Thyroid gland (tissue), 4 donors: Measurements from ENCODE around the gene SULT1A4. TPM values are rescaled to one million over a fixed set of nuclear protein-coding genes. Genes with fewer than 3 reads are reported as not detected.
"Not testable (repeated sequence)": the region's sequence is repeated elsewhere in the genome, so short reads cannot be mapped to it uniquely, and the experiment has no call there.

ENCODE experiments used
- DNase-seq, 2 donors: peaks; one replicate each; pipeline ENCODE4 v3.0.0-alpha.2; 2019
- H3K27ac ChIP-seq, 3 donors: fragments of 200-600 bp; sonication (generic); 1 replicate in 2 of 3; 2 replicates in 1 of 3; pipeline ENCODE4 v1.5.1; 2016 to 2019; ENCODE audit warnings: mild to moderate bottlenecking in 1 of 3, moderate library complexity in 1 of 3
- H3K27me3 ChIP-seq: fragments of 200-600 bp; sonication (generic); one replicate; pipeline ENCODE4 v1.5.1; 2019
- H3K36me3 ChIP-seq, 2 donors: fragments of 200-600 bp; sonication (generic); one replicate each; pipeline ENCODE4 v1.5.1; 2016 to 2019
- H3K4me1 ChIP-seq, 2 donors: fragments of 200-600 bp; sonication (generic); one replicate each; pipeline ENCODE4 v1.5.1; 2017 to 2019
- H3K4me3 ChIP-seq, 3 donors: fragments of 200-600 bp; sonication (generic); replicated peaks in 1 of 3; 1 replicate in 2 of 3; 2 replicates in 1 of 3; pipeline ENCODE4 v1.5.1; 2016; ENCODE audit warnings: mild to moderate bottlenecking in 1 of 3
- H3K9me3 ChIP-seq: fragments of 200-600 bp; sonication (generic); one replicate; pipeline ENCODE4 v1.5.1; 2017
- WGBS, 2 donors: methylation state at CpG; one replicate each; pipeline ENCODE4 v1.1.5; 2017; 5-methylcytosine and 5-hydroxymethylcytosine counted together
- intact Hi-C: fragments of 100-400 bp; cut with DNase I; formaldehyde crosslinking; loops from one replicate; pipeline ENCODE4 v1.15.1; 2023
- total RNA-seq, 4 donors: library from RNA; depleted of rRNA; stranded (reverse); fragments of >200 nt; gene quantifications; one replicate each; pipeline ENCODE4 v1.2.3, GENCODE V29; 2016

SULT1A4 gene
- 1 to 10 TPM in 3 of 4 donors, not detected in 1; 2.0 to 3.9 (median 3.8) TPM for total RNA-seq

- H3K36me3 ChIP-seq, DNase-seq, H3K4me1 ChIP-seq, intact Hi-C loops, H3K4me3 ChIP-seq, H3K27me3 ChIP-seq, H3K27ac ChIP-seq, H3K9me3 ChIP-seq: not testable (repeated sequence)
- no CpG with 5 or more reads among the region's 13 CpGs for WGBS, 2 donors
Observed at GRCh38 chr16:29459706-29460646, at the start of gene SULT1A4. TSS of gene SULT1A4 (plus strand) at chr16:29459913. CDS start at chr16:29461386, 1,473 bp downstream.

GRCh38 chr16:29423587-29423986 is 36.1 kb upstream of the SULT1A4 start:
- H3K27ac ChIP-seq, H3K36me3 ChIP-seq, H3K4me1 ChIP-seq, DNase-seq, H3K9me3 ChIP-seq, H3K4me3 ChIP-seq, H3K27me3 ChIP-seq, intact Hi-C loops: not testable (repeated sequence)
- 94 to 95% methylated on average over 2 of the region's 2 CpGs for WGBS, 2 donors

- H3K36me3 ChIP-seq, H3K27me3 ChIP-seq, H3K4me1 ChIP-seq, intact Hi-C loops, H3K4me3 ChIP-seq, H3K9me3 ChIP-seq, H3K27ac ChIP-seq, DNase-seq: not testable (repeated sequence)
- WGBS, 2 donors: 95 to 97% methylated on average over 3 of the region's 3 CpGs
Observed at GRCh38 chr16:29425390-29425789, 34.3 kb upstream of the SULT1A4 start.

GRCh38 chr16:29453754-29454153 is 6.0 kb upstream of the SULT1A4 start:
- H3K27ac ChIP-seq, H3K9me3 ChIP-seq, H3K4me3 ChIP-seq, DNase-seq, intact Hi-C loops, H3K4me1 ChIP-seq, H3K27me3 ChIP-seq, H3K36me3 ChIP-seq: not testable (repeated sequence)
- WGBS, 2 donors: no CpG with 5 or more reads among the region's 21 CpGs

- H3K9me3 ChIP-seq, intact Hi-C loops, H3K27ac ChIP-seq, H3K27me3 ChIP-seq, H3K36me3 ChIP-seq, H3K4me1 ChIP-seq, DNase-seq, H3K4me3 ChIP-seq: not testable (repeated sequence)
- WGBS, 2 donors: no CpG with 5 or more reads among the region's 33 CpGs
Observed at GRCh38 chr16:29454269-29454668, 5.4 kb upstream of the SULT1A4 start, which contains the start of the genes BOLA2 and SLX1B. TSS of gene BOLA2 (minus strand) at chr16:29454351. CDS start at chr16:29454253, 98 bp downstream. TSS of gene SLX1B (plus strand) at chr16:29454533.

GRCh38 chr16:29454828-29455227 is 4.9 kb upstream of the SULT1A4 start:
- WGBS, 2 donors: no CpG with 5 or more reads among the region's 29 CpGs

GRCh38 chr16:29457660-29458059 is 2.1 kb upstream of the SULT1A4 start:
- H3K4me3 ChIP-seq, H3K9me3 ChIP-seq, H3K36me3 ChIP-seq, DNase-seq, H3K27ac ChIP-seq, H3K27me3 ChIP-seq, intact Hi-C loops, H3K4me1 ChIP-seq: not testable (repeated sequence)
- WGBS, 2 donors: 100% methylated on average over 1 of the region's 2 CpGs; no CpG with 5 or more reads in 1 of the 2 donors

More at GRCh38 chr16:29454828-29455227, 4.9 kb upstream of the SULT1A4 start:
- H3K27me3 ChIP-seq, H3K36me3 ChIP-seq, H3K4me3 ChIP-seq, intact Hi-C loops, H3K27ac ChIP-seq, DNase-seq, H3K4me1 ChIP-seq, H3K9me3 ChIP-seq: not testable (repeated sequence)

GRCh38 chr16:29460647-29461030 is 926 bp downstream of the SULT1A4 start:
- H3K27ac ChIP-seq, H3K9me3 ChIP-seq, DNase-seq, H3K4me3 ChIP-seq, intact Hi-C loops, H3K4me1 ChIP-seq, H3K27me3 ChIP-seq, H3K36me3 ChIP-seq: not testable (repeated sequence)
- WGBS, 2 donors: no CpG with 5 or more reads among the region's 9 CpGs

GRCh38 chr16:29465985-29466824 is 6.5 kb downstream of the SULT1A4 start:
- H3K4me1 ChIP-seq, H3K4me3 ChIP-seq, H3K36me3 ChIP-seq, intact Hi-C loops, H3K27me3 ChIP-seq, H3K9me3 ChIP-seq, DNase-seq, H3K27ac ChIP-seq: not testable (repeated sequence)
- no CpG with 5 or more reads among the region's 57 CpGs for WGBS, 2 donors

- WGBS, 2 donors: no CpG with 5 or more reads among the region's 33 CpGs
- H3K9me3 ChIP-seq: not testable (repeated sequence)
Observed at GRCh38 chr16:29466904-29467303, 7.2 kb downstream of the SULT1A4 start.

GRCh38 chr16:29467654-29468366 is 8.1 kb downstream of the SULT1A4 start:
- no CpG with 5 or more reads among the region's 10 CpGs for WGBS, 2 donors

More at GRCh38 chr16:29466904-29467303, 7.2 kb downstream of the SULT1A4 start:
- H3K27ac ChIP-seq, H3K36me3 ChIP-seq, H3K4me3 ChIP-seq, H3K27me3 ChIP-seq, intact Hi-C loops, DNase-seq, H3K4me1 ChIP-seq: not testable (repeated sequence)

GRCh38 chr16:29469660-29470059 is 9.9 kb downstream of the SULT1A4 start:
- H3K4me1 ChIP-seq, H3K4me3 ChIP-seq, H3K27me3 ChIP-seq, intact Hi-C loops, H3K36me3 ChIP-seq, H3K9me3 ChIP-seq: not testable (repeated sequence)
- peak overlapping the region in 1 of 3 donors; percentile 56 for H3K27ac ChIP-seq
- DNase-seq: peak; percentile 46 to 71
- WGBS, 2 donors: 27 to 47% methylated on average over 6 of the region's 6 CpGs

More at GRCh38 chr16:29467654-29468366, 8.1 kb downstream of the SULT1A4 start:
- H3K27me3 ChIP-seq, H3K4me3 ChIP-seq, H3K4me1 ChIP-seq, H3K9me3 ChIP-seq, DNase-seq, H3K36me3 ChIP-seq, intact Hi-C loops, H3K27ac ChIP-seq: not testable (repeated sequence)
